GM21447 (cell line): ENCODE data around the gene ANKIB1.

ENCODE experiments used
- ATAC-seq: cut with Tn5 transposase; IDR thresholded peaks from one replicate; pipeline ENCODE4 v1.9.1; 2021; ENCODE audit not compliant: unreplicated experiment

The ANKIB1 gene

GRCh38 chr7:92446869-92447344 is 201.1 kb downstream of the ANKIB1 start:
- no peak for ATAC-seq

- peak; percentile 85 for ATAC-seq
These were observed 201.8 kb downstream of the ANKIB1 start, which contains the start of gene GATAD1 for GRCh38 chr7:92447345-92448204. Gene GATAD1 (plus strand): TSS chr7:92447482. CDS start chr7:92447730, 248 bp downstream.

- ATAC-seq: peak; percentile 43
These were observed 202.5 kb downstream of the ANKIB1 start for GRCh38 chr7:92448205-92448747.
